DMS79 (cell line): ENCODE measurements around the gene UBE4B.

Source experiments
- DNase-seq: peaks from one replicate; lab custom pipeline; 2025; lab: John Stamatoyannopoulos, UW

Gene UBE4B

GRCh38 chr1:10042746-10043145 is 10.0 kb downstream of the UBE4B start:
- DNase-seq = no peak

- DNase-seq = no peak
Measured at GRCh38 chr1:10045480-10046355, 13.0 kb downstream of the UBE4B start.

GRCh38 chr1:10046356-10047085 is 13.8 kb downstream of the UBE4B start:
- DNase-seq = no peak

DNA sequence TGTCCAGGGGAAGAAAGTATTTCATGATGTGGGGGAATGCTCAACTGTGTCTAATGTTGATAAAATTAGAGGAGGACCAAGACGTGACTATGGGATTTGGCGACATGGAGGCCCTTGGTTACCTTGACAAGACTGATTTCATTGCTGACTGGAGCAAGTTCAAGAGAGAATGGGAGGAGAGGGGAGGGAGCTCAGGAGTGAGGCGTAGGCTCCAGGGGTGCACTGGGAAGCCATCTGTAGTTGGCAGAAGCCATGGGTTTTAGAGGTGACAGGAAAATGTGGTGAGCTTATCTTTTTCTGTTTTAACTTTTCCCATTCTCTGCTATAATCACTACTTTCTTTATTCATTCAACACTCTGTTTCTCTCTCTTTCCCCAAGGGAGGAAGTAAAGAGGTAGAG is 15.8 kb downstream of the UBE4B start:
- no peak for DNase-seq

- no peak for DNase-seq
Measured at GRCh38 chr1:10050611-10051010, 17.9 kb downstream of the UBE4B start.

DNA sequence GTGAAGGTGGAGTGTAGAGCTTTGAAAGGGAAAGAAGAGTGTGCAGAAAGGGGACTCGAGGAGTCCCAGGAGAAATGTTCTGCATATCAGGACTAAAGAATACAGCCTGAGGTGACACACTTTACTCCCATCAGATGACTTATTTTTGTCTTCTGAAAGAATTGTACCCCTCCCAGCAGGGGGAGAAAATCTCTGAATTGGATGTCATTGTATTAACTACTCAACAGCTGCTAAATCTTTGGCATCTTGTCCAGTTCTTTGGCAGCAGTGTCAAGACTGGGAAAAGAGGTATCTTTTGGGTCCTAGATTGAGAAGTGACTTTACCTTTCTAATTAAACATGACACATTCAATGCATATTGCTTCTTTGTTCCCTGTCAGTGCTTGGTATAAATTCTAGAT is 18.9 kb downstream of the UBE4B start:
- no peak for DNase-seq

DNA sequence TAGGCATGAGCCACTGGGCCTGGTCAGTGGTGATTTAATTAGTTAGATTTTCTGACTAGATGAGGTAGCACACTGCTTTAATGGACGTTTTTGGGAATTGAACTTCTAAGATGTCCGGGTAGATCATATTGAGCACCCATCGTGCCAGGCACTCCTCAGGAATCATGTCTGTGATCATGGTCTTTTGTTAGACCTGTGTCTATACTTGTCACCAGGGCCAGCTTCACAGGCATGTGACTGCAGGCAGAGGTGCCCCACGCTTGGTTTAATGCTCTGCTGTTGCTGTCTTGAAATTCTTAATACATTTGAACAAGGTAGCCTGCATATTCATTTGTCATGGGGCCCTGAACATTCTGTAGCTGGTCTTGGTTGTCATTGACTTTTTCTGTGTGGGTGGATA is 19.6 kb downstream of the UBE4B start:
- no peak for DNase-seq

- DNase-seq = no peak
Measured at GRCh38 chr1:10054465-10054864, 21.7 kb downstream of the UBE4B start.

GRCh38 chr1:10056599-10056987 is 23.8 kb downstream of the UBE4B start:
- DNase-seq = no peak

DNA sequence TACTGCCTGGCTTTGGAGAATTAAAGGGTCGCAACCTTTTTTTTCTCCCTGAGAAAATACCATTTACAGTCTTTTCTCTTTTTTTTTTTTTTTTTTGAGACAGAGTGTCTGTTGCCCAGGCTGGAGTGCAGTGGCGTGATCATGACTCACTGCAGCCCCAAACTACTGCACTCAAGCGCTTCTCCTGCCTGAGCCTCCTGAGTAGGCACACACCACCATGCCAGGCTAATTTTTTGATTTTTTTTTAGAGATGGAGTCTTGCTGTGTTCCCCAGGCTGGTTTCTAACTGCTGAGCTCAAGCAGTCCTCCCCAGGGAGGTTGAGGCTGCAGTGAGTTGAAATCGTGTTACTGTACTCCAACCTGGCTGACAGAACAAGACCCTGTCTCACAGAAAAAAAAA is 24.6 kb downstream of the UBE4B start:
- DNase-seq = peak; percentile 63

- peak; percentile 70 for DNase-seq
Measured at GRCh38 chr1:10057796-10058195, 25.0 kb downstream of the UBE4B start.

DNA sequence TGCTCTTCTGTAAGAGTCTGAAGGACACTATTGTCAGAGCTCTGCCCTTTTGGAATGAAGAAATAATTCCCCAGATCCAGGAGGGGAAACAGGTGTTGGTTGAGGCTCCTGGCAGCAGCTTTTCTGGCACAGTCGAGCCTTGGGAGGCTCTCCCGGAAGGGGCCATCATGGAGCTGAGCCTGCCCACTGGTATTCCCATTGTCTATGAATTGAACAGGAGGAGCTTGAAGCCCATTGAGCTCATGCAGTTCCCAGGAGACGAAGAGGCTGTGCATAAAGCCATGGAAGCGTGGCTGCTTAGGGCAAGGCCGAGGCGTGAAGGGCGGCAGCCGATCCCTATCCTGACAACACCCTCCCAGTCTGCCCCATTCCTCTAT is 26.6 kb downstream of the UBE4B start:
- DNase-seq = no peak

- no peak for DNase-seq
Measured at GRCh38 chr1:10060311-10061100, 27.7 kb downstream of the UBE4B start.

DNA sequence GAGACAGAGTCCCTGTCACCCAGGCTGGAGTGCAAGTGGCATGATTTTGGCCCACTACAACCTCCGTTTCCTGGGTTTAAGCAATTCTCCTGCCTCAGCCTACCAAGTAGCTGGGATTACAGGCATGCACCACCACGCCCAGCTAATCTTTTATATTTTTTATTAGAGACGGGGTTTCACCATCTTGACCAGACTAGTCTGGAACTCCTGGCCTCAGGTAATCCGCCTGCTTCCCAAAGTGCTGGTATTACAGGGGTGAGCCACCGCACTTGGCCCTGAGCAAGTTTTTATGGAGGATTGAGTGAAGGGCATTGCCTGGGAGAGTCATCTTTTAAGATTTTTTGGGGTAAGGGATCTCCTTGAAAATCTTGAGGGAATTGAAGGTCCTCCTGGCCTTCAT is 28.5 kb downstream of the UBE4B start:
- no peak for DNase-seq

- no peak for DNase-seq
Measured at GRCh38 chr1:10063878-10064277, 31.1 kb downstream of the UBE4B start.

GRCh38 chr1:10064416-10065343 is 31.9 kb downstream of the UBE4B start:
- DNase-seq = no peak

DNA sequence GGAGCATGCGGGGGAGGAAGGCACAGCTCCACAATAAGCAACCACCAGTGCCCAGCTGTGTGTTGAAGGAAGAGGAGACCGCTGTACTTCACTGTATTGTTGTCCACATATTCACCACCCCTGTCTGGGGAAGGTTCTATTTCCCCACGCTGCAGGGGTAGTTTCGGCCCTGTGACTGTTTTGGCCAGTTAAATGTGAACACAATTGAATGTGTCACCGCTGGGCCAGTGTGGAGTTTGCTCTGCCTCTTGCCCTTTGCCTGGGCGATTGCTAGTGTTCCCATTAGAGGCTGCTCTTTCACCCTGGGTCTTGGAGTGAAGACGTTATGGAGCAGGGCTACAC is 32.6 kb downstream of the UBE4B start:
- DNase-seq = no peak

- no peak for DNase-seq
Measured at GRCh38 chr1:10065760-10066159, 33.0 kb downstream of the UBE4B start.

GRCh38 chr1:10068605-10069294 is 36.0 kb downstream of the UBE4B start:
- DNase-seq = no peak

DNA sequence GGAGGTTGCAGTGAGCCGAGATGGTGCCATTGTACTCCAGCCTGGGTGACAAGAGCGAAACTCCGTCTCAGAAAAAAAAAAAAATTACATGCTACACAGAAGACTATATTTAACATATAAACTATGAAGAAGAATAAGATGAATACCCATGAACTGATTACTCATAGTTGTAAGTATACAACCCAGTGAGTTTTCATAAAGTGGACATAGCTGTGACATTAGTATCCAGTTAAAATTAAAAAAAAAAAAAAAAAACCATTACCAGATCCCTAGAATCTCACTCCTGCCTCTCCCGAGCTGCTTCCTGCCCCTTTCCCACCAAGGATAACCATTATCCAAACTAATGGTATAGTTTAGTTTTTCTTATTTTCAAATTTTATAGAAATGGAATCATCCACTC is 37.4 kb downstream of the UBE4B start:
- DNase-seq = no peak

DNA sequence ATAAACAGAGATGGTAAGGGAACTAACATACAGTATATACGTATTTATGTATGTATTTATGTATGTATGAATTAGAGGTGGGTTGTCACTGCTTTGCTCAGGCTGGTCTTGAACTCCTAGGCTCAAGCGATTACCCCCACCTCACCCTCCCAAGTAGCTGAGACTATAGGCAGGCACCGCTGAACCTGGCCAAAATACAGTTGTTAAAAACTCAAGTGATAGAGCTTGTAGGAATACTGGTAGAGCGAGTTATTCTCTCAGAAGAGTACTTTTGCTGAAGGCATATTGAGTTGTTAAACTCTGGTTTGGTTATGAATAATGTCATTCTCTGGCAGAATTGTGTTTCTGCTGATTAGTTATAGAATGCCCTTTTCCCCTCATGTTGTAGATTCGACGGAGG is 38.9 kb downstream of the UBE4B start:
- DNase-seq = no peak
